Suprapubic skin (tissue), 4 donors: ENCODE measurements around the gene TREH. TPM values are rescaled to one million over a fixed set of nuclear protein-coding genes. Genes with fewer than 3 reads are reported as not detected.

ENCODE experiments used
- DNase-seq, 2 donors: peaks; one replicate each; pipeline ENCODE4 v3.0.0-alpha.2; 2019; ENCODE audit warnings: low spot score in 2 of 2
- H3K27ac ChIP-seq: fragments of 200-600 bp; sonication (generic); one replicate; pipeline ENCODE4 v1.5.1; 2019
- H3K27me3 ChIP-seq: fragments of 200-600 bp; sonication (generic); one replicate; pipeline ENCODE4 v1.5.1; 2019
- H3K36me3 ChIP-seq: fragments of 200-600 bp; sonication (generic); one replicate; pipeline ENCODE4 v1.5.1; 2019
- H3K4me1 ChIP-seq: fragments of 200-600 bp; sonication (generic); one replicate; pipeline ENCODE4 v1.5.1; 2019
- H3K4me3 ChIP-seq: fragments of 200-600 bp; sonication (generic); one replicate; pipeline ENCODE4 v1.5.1; 2019; ENCODE audit warnings: mild to moderate bottlenecking
- H3K9me3 ChIP-seq: fragments of 200-600 bp; sonication (generic); one replicate; pipeline ENCODE4 v1.5.1; 2019
- CTCF ChIP-seq, 2 donors: fragments of 200-600 bp in 1 of 2; fragments of 450-650 bp in 1 of 2; sonication (generic) in 1 of 2; IDR thresholded peaks; one replicate each; pipeline ENCODE4 v1.5.1; 2016 to 2019; ENCODE audit warnings: antibody characterized with exemption in 2 of 2, mild to moderate bottlenecking in 1 of 2, moderate library complexity in 1 of 2
- EP300 ChIP-seq: sonication (generic); formaldehyde crosslinking; IDR thresholded peaks from one replicate; pipeline ENCODE4 v1.6.1; 2017; ENCODE audit warnings: antibody characterized with exemption
- POLR2A ChIP-seq, 2 donors: fragments of 450-650 bp; IDR thresholded peaks; one replicate each; pipeline ENCODE4 v1.6.1; 2017; ENCODE audit warnings: antibody characterized with exemption in 2 of 2, mild to moderate bottlenecking in 2 of 2, moderate library complexity in 2 of 2
- POLR2AphosphoS5 ChIP-seq, 3 donors: sonication (generic); formaldehyde crosslinking; IDR thresholded peaks; one replicate each; pipeline ENCODE4 v1.6.1; 2017; ENCODE audit warnings: antibody characterized with exemption in 3 of 3
- WGBS: methylation state at CpG from one replicate; pipeline ENCODE4 v1.1.5; 2018; 5-methylcytosine and 5-hydroxymethylcytosine counted together
- total RNA-seq, 4 donors: library from RNA; depleted of rRNA; stranded (reverse); fragments of >200 nt; gene quantifications; one replicate each; pipeline ENCODE4 v1.1.0, GENCODE V29; 2016

TREH gene
- total RNA-seq, 4 donors from 2014 or later, result not detected

DNA sequence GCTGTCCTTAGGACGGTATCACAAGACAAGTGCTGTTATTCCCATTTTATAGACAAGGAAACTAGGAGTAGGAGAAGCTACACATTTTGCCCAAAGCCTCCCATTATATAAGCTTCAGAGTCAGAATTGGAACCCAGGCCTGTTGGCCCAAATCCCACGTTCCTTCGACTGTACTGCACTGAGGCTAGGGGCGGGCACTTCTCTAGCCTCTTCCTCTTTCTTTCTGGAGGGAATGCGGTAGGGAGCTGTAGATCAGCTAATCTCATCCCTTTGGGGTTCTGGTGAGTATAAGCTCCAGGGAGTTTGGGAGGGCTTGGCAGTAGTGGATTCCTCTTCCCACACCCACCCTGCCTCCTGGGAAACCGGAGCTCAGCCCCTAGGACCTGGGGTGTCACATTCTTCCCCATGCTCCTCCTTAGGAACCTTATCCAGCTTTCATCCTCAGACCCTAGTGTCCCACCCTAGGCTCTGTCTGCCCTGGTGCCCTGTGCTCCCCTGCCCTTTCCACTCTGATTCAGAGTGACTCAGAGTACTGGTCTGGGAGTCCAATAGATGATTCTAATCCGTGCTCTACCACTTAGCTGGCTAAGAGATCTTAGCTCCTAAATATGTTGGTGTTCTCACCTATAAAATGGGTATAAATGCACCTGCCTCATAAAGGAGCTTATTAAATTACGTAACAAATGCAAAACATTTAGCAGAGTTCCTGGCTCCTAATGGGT, 42.7 kb downstream of the TREH start:
- Histone ChIP-seq H3K4me1 (peaks cover 48% of the 10 kb centered on the region), H3K27ac (no peak overlapping the region), H3K9me3 (no peaks in the 10 kb centered on the region), H3K4me3 (no peak overlapping the region), H3K36me3 (peaks cover 48% of the 10 kb centered on the region), H3K27me3 (no peaks in the 10 kb centered on the region)
- WGBS, result 63% methylated on average over 8 of the region's 8 CpGs
- no peak for DNase-seq
- TF ChIP-seq EP300 (no peak), POLR2AphosphoS5 (IDR thresholded peaks at IDR 0.05) (no peak), POLR2A (IDR thresholded peaks at IDR 0.05) (no peak), CTCF (IDR thresholded peaks at IDR 0.05) (no peak)

DNA sequence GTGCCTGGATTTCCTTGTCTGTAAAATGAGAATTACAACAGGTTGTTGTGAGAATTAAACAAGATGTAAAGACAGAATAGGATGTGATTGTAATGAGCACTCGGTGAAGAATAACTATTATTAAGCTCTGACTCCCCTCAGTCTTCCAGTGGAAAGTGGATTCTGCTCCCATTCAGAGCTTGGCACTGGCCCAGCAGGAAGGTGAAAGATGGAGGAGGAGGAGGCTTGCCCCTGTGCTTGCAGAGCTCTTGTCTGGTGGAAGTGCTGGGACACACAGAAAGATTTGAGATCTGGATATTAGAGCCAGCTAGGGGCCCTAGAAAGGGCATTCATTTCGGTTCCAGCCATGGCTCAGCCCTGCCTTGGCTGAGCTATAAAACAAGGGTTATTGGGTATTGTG, 43.8 kb downstream of the TREH start:
- peak overlapping the region; percentile 13 for H3K27ac ChIP-seq
- no peak for TF ChIP-seq POLR2AphosphoS5 (IDR thresholded peaks at IDR 0.05)
- TF ChIP-seq POLR2A (IDR thresholded peaks at IDR 0.05), result no peak
- TF ChIP-seq CTCF (IDR thresholded peaks at IDR 0.05), result no peak
- no peak for TF ChIP-seq EP300
- peak overlapping the region; percentile 26 for H3K4me3 ChIP-seq
- H3K9me3 ChIP-seq, result no peaks in the 10 kb centered on the region
- WGBS, result 55% methylated on average over 2 of the region's 2 CpGs
- no peak for DNase-seq
- peaks cover 55% of the 10 kb centered on the region for H3K36me3 ChIP-seq
- peaks cover 48% of the 10 kb centered on the region for H3K4me1 ChIP-seq
- H3K27me3 ChIP-seq, result no peaks in the 10 kb centered on the region

GRCh38 chr11:118635237-118635591, 44.2 kb downstream of the TREH start:
- Histone ChIP-seq H3K27ac (peak overlapping the region; percentile 13), H3K36me3 (peaks cover 52% of the 10 kb centered on the region)
- TF ChIP-seq EP300 (no peak), POLR2A (IDR thresholded peaks at IDR 0.05) (no peak), POLR2AphosphoS5 (IDR thresholded peaks at IDR 0.05) (no peak), CTCF (IDR thresholded peaks at IDR 0.05) (no peak)

GRCh38 chr11:118634431-118635236, 44.8 kb downstream of the TREH start:
- 28% methylated on average over 26 of the region's 41 CpGs for WGBS
- DNase-seq, result no peak
- H3K36me3 ChIP-seq, result peaks cover 46% of the 10 kb centered on the region

More at GRCh38 chr11:118635237-118635591, 44.2 kb downstream of the TREH start:
- Histone ChIP-seq H3K4me1 (peaks cover 48% of the 10 kb centered on the region), H3K27me3 (no peaks in the 10 kb centered on the region), H3K9me3 (no peaks in the 10 kb centered on the region), H3K4me3 (peak overlapping the region; percentile 26)
- no peak for DNase-seq
- 52% methylated on average over 14 of the region's 15 CpGs for WGBS

GRCh38 chr11:118633979-118634378, 45.5 kb downstream of the TREH start:
- Histone ChIP-seq H3K36me3 (peaks cover 41% of the 10 kb centered on the region), H3K4me3 (peak overlapping the region; percentile 26), H3K27ac (peak overlapping the region; percentile 10), H3K9me3 (no peaks in the 10 kb centered on the region), H3K27me3 (no peaks in the 10 kb centered on the region), H3K4me1 (peaks cover 59% of the 10 kb centered on the region)
- TF ChIP-seq POLR2A (IDR thresholded peaks at IDR 0.05) (no peak), POLR2AphosphoS5 (IDR thresholded peaks at IDR 0.05) (no peak)
- no peak for DNase-seq
- WGBS, result 25% methylated on average over 4 of the region's 4 CpGs

More at GRCh38 chr11:118634431-118635236, 44.8 kb downstream of the TREH start:
- peak overlapping the region; percentile 26 for H3K4me3 ChIP-seq
- H3K4me1 ChIP-seq, result peaks cover 53% of the 10 kb centered on the region
- no peaks in the 10 kb centered on the region for H3K9me3 ChIP-seq
- no peaks in the 10 kb centered on the region for H3K27me3 ChIP-seq
- no peak for TF ChIP-seq POLR2A (IDR thresholded peaks at IDR 0.05)
- peak in 1 of 3 donors; percentile 16 for TF ChIP-seq POLR2AphosphoS5 (IDR thresholded peaks at IDR 0.05)
- peak overlapping the region; percentile 13 for H3K27ac ChIP-seq

GRCh38 chr11:118633319-118633690, 46.1 kb downstream of the TREH start:
- 50% methylated on average over 1 of the region's 1 CpG for WGBS
- DNase-seq, result no peak
- peaks cover 41% of the 10 kb centered on the region for H3K36me3 ChIP-seq
- peaks cover 61% of the 10 kb centered on the region for H3K4me1 ChIP-seq
- peak overlapping the region; percentile 10 for H3K27ac ChIP-seq
- no peaks in the 10 kb centered on the region for H3K27me3 ChIP-seq
- TF ChIP-seq CTCF (IDR thresholded peaks at IDR 0.05) (no peak), POLR2A (IDR thresholded peaks at IDR 0.05) (no peak), EP300 (no peak), POLR2AphosphoS5 (IDR thresholded peaks at IDR 0.05) (no peak)
- no peak overlapping the region for H3K4me3 ChIP-seq
- no peaks in the 10 kb centered on the region for H3K9me3 ChIP-seq
